HepG2 (cell line): ENCODE measurements around the gene CASTOR1. TPM values are rescaled to one million over a fixed set of nuclear protein-coding genes. Genes with fewer than 3 reads are reported as not detected.

ENCODE experiments used
- ARNT2 ChIP-seq: sonication (generic); formaldehyde crosslinking; IDR thresholded peaks from 2 replicates; pipeline ENCODE4 v1.8.0; 2022; ENCODE audit warnings: mild to moderate bottlenecking, low read depth, missing genetic modification reagents, moderate library complexity
- MAX ChIP-seq: IDR thresholded peaks from 2 replicates; pipeline ENCODE4 v1.6.1; 2012; ENCODE audit warnings: inconsistent platforms
- NR1H2 ChIP-seq: sonication (generic); formaldehyde crosslinking; IDR thresholded peaks from 2 replicates; pipeline ENCODE4 v1.8.1; 2022; ENCODE audit warnings: low read depth, missing genetic modification reagents, borderline replicate concordance
- PRDM10 ChIP-seq: sonication (generic); formaldehyde crosslinking; IDR thresholded peaks from 2 replicates; pipeline ENCODE4 v1.4.0; 2020; ENCODE audit warnings: low read depth, missing genetic modification reagents
- ZNF30 ChIP-seq: sonication (generic); formaldehyde crosslinking; IDR thresholded peaks from 2 replicates; pipeline ENCODE4 v1.5.0; 2020; ENCODE audit warnings: mild to moderate bottlenecking, missing genetic modification reagents
- ZNF576 ChIP-seq: sonication (generic); formaldehyde crosslinking; IDR thresholded peaks from 2 replicates; pipeline ENCODE4 v1.4.0; 2020; ENCODE audit warnings: mild to moderate bottlenecking, missing genetic modification reagents
- polyA plus RNA-seq, 8 experiments: library from polyadenylated mRNA; depleted of rRNA in 3 of 8; stranded (reverse) in 7 of 8; unstranded in 1 of 8; fragments of >200 nt; fragmentation: Illumina TruSeq in 4 of 8; extraction: Trizol in 4 of 8; gene quantifications; 2 replicates each; pipeline versions ENCODE4 v1.2.1 to v1.2.3, GENCODE V29; 2011 to 2016; ENCODE audit warnings: low read depth in 4 of 8, missing spikeins in 1 of 8, mixed read lengths in 1 of 8; ENCODE audit not compliant: insufficient read depth in 1 of 8
- total RNA-seq, 5 experiments: library from RNA; depleted of rRNA; stranded (reverse); fragments of >200 nt; fragmentation: Illumina TruSeq; extraction: Trizol; gene quantifications; 2 replicates each; pipeline ENCODE4 v1.2.3, GENCODE V29; 2016; ENCODE audit warnings: low read depth in 1 of 5

Gene CASTOR1
- total and polyA plus RNA-seq, 2 of the 13 experiments (the other 11 are each of a cell fraction or from before 2014, with no cell fraction given): 2.6 to 4.4 TPM

GRCh38 chr22:30287648-30288418 is 1.5 kb downstream of the CASTOR1 start (continued):
- TF ChIP-seq PRDM10 (CRISPR knock-in tag) (no peak), MAX (peak; percentile 18), ZNF30 (CRISPR knock-in tag) (no peak), ARNT2 (CRISPR knock-in tag) (0 out of 2 replicates have a peak, but pooled peaks have one; percentile 43), NR1H2 (CRISPR knock-in tag) (no peak), ZNF576 (CRISPR knock-in tag) (no peak)
